NT2/D1 (cell line): ENCODE measurements around the gene NCAPD3.

Experiments
- SUZ12 ChIP-seq: IDR thresholded peaks from 2 replicates; pipeline ENCODE4 v1.6.1; 2011; ENCODE audit not compliant: insufficient read length, insufficient read depth; ENCODE audit errors: extremely low read depth
- YY1 ChIP-seq: IDR thresholded peaks from 2 replicates; pipeline ENCODE4 v1.6.1; 2011; ENCODE audit not compliant: insufficient read length, insufficient read depth
- ZNF274 ChIP-seq: IDR thresholded peaks from 2 replicates; pipeline ENCODE4 v1.6.1; 2011; ENCODE audit warnings: mild to moderate bottlenecking, low read depth, low read length

DNA sequence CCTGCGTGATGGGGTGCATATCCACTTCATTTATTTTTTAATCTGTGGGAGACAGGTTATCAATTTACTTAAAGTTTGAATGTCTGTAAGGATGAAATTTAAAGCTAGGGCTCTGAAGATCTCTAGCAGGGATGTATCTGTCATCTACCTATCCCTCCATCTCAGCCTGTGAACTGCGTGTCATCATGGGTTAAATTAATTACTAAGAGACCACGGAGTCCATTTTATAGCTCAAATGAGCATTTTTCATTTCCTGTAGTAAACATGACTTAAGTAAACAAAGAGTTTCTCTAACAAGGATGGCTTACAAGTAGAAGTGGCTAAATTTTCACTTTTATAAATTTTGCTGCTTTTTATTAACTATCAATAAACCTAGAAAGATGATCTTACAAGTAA lies 49.5 kb upstream of the NCAPD3 start:
- TF ChIP-seq YY1: no peak
- no peak for TF ChIP-seq ZNF274
- no peak for TF ChIP-seq SUZ12
